ENCODE results near the gene HDAC9.

HDAC9 gene

GRCh38 chr7:18740579-18740988, 245.0 kb downstream of the HDAC9 start:
- DNase-seq, result no peak

GRCh38 chr7:18753972-18754610, 258.5 kb downstream of the HDAC9 start:
- DNase-seq, result no peak

GRCh38 chr7:18754766-18755165, 259.2 kb downstream of the HDAC9 start:
- DNase-seq, result no peak

- DNase-seq, result no peak
Observed at GRCh38 chr7:18755793-18756192, 260.2 kb downstream of the HDAC9 start.

GRCh38 chr7:18756378-18757050, 261.0 kb downstream of the HDAC9 start:
- no peak for DNase-seq

GRCh38 chr7:18760046-18760445, 264.5 kb downstream of the HDAC9 start:
- no peak for DNase-seq

- no peak for DNase-seq
Observed at GRCh38 chr7:18760631-18761445, 265.3 kb downstream of the HDAC9 start.

GRCh38 chr7:18762189-18762588, 266.6 kb downstream of the HDAC9 start:
- DNase-seq, result no peak

- DNase-seq, result no peak
Observed at GRCh38 chr7:18768256-18768655, 272.7 kb downstream of the HDAC9 start.

GRCh38 chr7:18770154-18770811, 274.7 kb downstream of the HDAC9 start:
- DNase-seq, result no peak

- no peak for DNase-seq
Observed at GRCh38 chr7:18770822-18771221, 275.3 kb downstream of the HDAC9 start.

- DNase-seq, result no peak
Observed at GRCh38 chr7:18771834-18772566, 276.5 kb downstream of the HDAC9 start.

GRCh38 chr7:18772567-18772965, 277.0 kb downstream of the HDAC9 start:
- DNase-seq, result no peak

GRCh38 chr7:18777314-18777713, 281.8 kb downstream of the HDAC9 start:
- DNase-seq, result no peak

GRCh38 chr7:18778594-18778993, 283.0 kb downstream of the HDAC9 start:
- DNase-seq, result no peak

GRCh38 chr7:18780266-18780665, 284.7 kb downstream of the HDAC9 start:
- no peak for DNase-seq

- DNase-seq, result no peak
Observed at GRCh38 chr7:18780938-18781337, 285.4 kb downstream of the HDAC9 start.

GRCh38 chr7:18786196-18786727, 290.7 kb downstream of the HDAC9 start:
- DNase-seq, result no peak

- no peak for DNase-seq
Observed at GRCh38 chr7:18786796-18787195, 291.2 kb downstream of the HDAC9 start.

GRCh38 chr7:18788026-18788425, 292.5 kb downstream of the HDAC9 start:
- DNase-seq, result no peak

- DNase-seq, result no peak
Observed at GRCh38 chr7:18792871-18793595, 297.5 kb downstream of the HDAC9 start.

GRCh38 chr7:18796216-18796615, 300.7 kb downstream of the HDAC9 start:
- no peak for DNase-seq
